Calu3 (cell line): Measurements from ENCODE around the gene ANO9. TPM values are rescaled to one million over a fixed set of nuclear protein-coding genes. Genes with fewer than 3 reads are reported as not detected.

Experiments used
- BruUV-seq: library from RNA; stranded (reverse); fragments of 400-500 nt; replicated peaks from 2 replicates; lab custom pipeline; 2021; lab: Mats Ljungman, UMichigan
- CTCF ChIA-PET: fragments of 300-600 bp; sonication (Branson Sonifier 250); formaldehyde crosslinking; loops from one replicate; lab custom pipeline; 2022; ENCODE audit warnings: antibody characterized with exemption; lab: Charles Lee
- DNase-seq: peaks from one replicate; pipeline ENCODE4 v3.0.0; 2022
- H3K27ac Mint-ChIP-seq: one replicate; pipeline ENCODE4 v1.8.0; 2022; ENCODE audit warnings: mixed read lengths; ENCODE audit not compliant: unreplicated experiment
- H3K27me3 Mint-ChIP-seq: one replicate; pipeline ENCODE4 v1.8.0; 2022; ENCODE audit warnings: mixed read lengths; ENCODE audit not compliant: unreplicated experiment
- H3K36me3 Mint-ChIP-seq: one replicate; pipeline ENCODE4 v1.8.0; 2022; ENCODE audit warnings: mild to moderate bottlenecking, moderate library complexity, mixed read lengths; ENCODE audit not compliant: insufficient read depth, unreplicated experiment
- H3K4me1 Mint-ChIP-seq: one replicate; pipeline ENCODE4 v1.8.0; 2022; ENCODE audit warnings: mild to moderate bottlenecking, low read depth, mixed read lengths; ENCODE audit not compliant: unreplicated experiment
- H3K4me3 Mint-ChIP-seq: one replicate; pipeline ENCODE4 v1.8.0; 2022; ENCODE audit warnings: mild to moderate bottlenecking, low read depth, moderate library complexity, mixed read lengths; ENCODE audit not compliant: unreplicated experiment
- H3K9me3 Mint-ChIP-seq: one replicate; pipeline ENCODE4 v1.8.0; 2022; ENCODE audit warnings: low read depth, mixed read lengths; ENCODE audit not compliant: unreplicated experiment
- CTCF ChIP-seq: fragments of 200-600 bp; IDR thresholded peaks from one replicate; pipeline ENCODE4 v1.8.0; 2022; ENCODE audit warnings: antibody characterized with exemption; ENCODE audit not compliant: unreplicated experiment
- intact Hi-C: fragments of 100-400 bp; cut with micrococcal nuclease; formaldehyde crosslinking; loops from one replicate; pipeline ENCODE4 v1.10.0; 2022; ENCODE audit not compliant: unreplicated experiment
- total RNA-seq: library from RNA; stranded (reverse); gene quantifications from 2 replicates; pipeline ENCODE4 v1.2.3, GENCODE V29; 2022

Gene ANO9
- total RNA-seq, 1 experiment from 2014 or later: 27.2 TPM

- Mint-ChIP-seq H3K4me3 (no peak overlapping the region), H3K4me1 (no peaks in the 10 kb centered on the region), H3K36me3 (peaks cover 9% of the 10 kb centered on the region), H3K27ac (no peak overlapping the region), H3K9me3 (no peaks in the 10 kb centered on the region), H3K27me3 (peaks cover 10% of the 10 kb centered on the region)
- CTCF ChIA-PET: interaction anchor here (0.7 kb wide), 1 partner anchor 11 kb away, joined by 3 read pairs; the partner anchor contains the start of gene ANO9
- BruUV-seq: no TSS peak
- intact Hi-C loops: no loop called here
- no peak for TF ChIP-seq CTCF
- no peak for DNase-seq
Measured at GRCh38 chr11:429931-430456, 11.8 kb downstream of the ANO9 start.

DNA sequence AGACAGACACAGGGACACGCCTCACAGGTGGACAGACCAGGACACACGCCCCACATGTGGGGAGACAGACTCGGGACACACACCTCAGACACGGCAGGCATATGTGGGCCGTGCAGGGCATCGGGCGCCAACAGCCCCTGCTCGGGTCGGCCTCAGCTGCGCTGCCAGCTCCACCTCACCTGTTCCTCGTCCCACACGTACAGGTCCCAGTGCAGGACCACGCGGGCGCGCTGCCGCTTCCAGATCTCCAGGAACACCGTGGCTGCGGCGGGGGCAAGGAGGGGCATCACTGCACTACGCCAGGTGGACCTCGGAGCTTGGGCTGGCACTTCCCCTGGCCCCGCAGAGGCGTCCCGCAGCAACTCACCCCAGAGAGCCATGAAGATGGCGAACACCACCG lies 12.4 kb downstream of the ANO9 start:
- intact Hi-C loops: no loop called here
- CTCF ChIA-PET: interaction anchor here (0.7 kb wide), 1 partner anchor 12 kb away, joined by 3 read pairs; the partner anchor contains the start of gene ANO9
- H3K36me3 Mint-ChIP-seq: peaks cover 15% of the 10 kb centered on the region
- H3K4me1 Mint-ChIP-seq: no peaks in the 10 kb centered on the region
- TF ChIP-seq CTCF: no peak
- no peak overlapping the region for H3K27ac Mint-ChIP-seq
- no peak for DNase-seq
- H3K27me3 Mint-ChIP-seq: peaks cover 10% of the 10 kb centered on the region
- H3K9me3 Mint-ChIP-seq: peaks cover 4% of the 10 kb centered on the region
- H3K4me3 Mint-ChIP-seq: no peak overlapping the region
- no TSS peak for BruUV-seq

DNA sequence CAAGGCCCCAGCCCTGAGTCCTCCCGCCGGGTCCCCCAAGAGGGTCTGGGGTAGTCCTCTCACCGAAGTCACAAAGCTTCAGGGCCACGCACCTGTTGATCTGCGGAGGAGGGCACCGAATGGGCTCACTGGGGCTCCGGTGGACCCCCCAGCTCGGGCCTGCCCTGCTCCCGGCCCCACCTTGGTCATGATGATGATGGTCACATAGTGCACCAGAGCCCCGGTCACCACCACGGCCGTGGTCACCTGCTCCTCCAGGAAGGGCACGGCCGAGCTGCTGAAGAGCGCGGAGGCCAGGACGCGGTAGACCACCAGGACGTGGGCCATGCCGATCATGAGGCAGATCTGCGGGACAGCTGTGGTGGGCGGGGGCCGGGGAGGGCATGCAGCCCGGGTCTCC lies 13.5 kb downstream of the ANO9 start:
- H3K9me3 Mint-ChIP-seq: peaks cover 5% of the 10 kb centered on the region
- H3K27me3 Mint-ChIP-seq: peaks cover 10% of the 10 kb centered on the region
- no peak overlapping the region for H3K4me3 Mint-ChIP-seq
- peaks cover 15% of the 10 kb centered on the region for H3K36me3 Mint-ChIP-seq
- CTCF ChIA-PET: no interaction called here
- H3K27ac Mint-ChIP-seq: no peak overlapping the region
- intact Hi-C loops: no loop called here
- no TSS peak for BruUV-seq
- H3K4me1 Mint-ChIP-seq: no peaks in the 10 kb centered on the region
- no peak for DNase-seq
- TF ChIP-seq CTCF: no peak

DNA sequence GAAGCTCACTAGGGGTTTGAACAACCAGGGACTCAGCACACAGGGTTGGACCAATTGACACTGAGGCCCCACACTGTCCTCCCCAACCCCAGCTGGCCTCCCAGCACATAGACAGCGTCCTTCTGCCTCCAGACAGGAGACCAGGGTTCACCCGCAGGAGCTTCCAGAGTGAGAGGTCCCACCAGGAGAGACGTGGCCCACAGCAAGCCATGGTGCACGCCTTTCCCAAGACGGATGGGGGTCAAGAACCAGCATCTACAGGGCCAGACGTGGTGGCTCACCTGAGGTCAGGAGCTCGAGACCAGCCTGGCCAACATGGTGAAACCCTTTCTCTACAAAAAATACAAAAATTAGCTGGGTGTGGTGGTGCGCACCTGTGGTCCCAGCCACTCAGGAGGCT lies 15.0 kb downstream of the ANO9 start:
- H3K4me3 Mint-ChIP-seq: no peak overlapping the region
- no TSS peak for BruUV-seq
- intact Hi-C loops: no loop called here
- no peak overlapping the region for H3K27ac Mint-ChIP-seq
- no peak for TF ChIP-seq CTCF
- H3K36me3 Mint-ChIP-seq: peaks cover 15% of the 10 kb centered on the region
- peaks cover 5% of the 10 kb centered on the region for H3K9me3 Mint-ChIP-seq
- DNase-seq: no peak
- CTCF ChIA-PET: interaction anchor here (0.7 kb wide), 1 partner anchor 21 kb away, joined by 3 read pairs; no protein-coding TSS in a partner anchor
- no peaks in the 10 kb centered on the region for H3K4me1 Mint-ChIP-seq
- peaks cover 10% of the 10 kb centered on the region for H3K27me3 Mint-ChIP-seq
